ENCODE data around the gene FAM219A.

DNA sequence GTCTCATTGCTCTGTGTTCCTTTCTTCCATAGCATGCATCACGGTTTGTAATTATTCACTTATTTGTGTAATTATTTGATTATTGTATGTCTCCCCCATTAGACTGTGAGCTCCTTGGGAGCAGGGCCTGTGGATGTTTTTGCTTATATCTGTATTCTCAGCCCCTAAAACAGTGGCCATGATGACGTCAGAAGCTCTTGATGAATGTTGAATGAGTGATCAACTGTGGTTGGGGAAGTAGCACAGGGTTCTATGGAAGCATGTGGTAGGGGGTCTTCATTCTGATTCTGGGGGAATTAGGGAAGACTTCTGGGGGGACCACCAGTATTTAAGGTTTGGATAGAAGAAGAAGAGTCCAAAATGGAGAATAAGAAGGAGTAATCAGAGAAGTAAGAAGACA is 6.2 kb upstream of the FAM219A start:
- TF ChIP-seq, protein P1, sequence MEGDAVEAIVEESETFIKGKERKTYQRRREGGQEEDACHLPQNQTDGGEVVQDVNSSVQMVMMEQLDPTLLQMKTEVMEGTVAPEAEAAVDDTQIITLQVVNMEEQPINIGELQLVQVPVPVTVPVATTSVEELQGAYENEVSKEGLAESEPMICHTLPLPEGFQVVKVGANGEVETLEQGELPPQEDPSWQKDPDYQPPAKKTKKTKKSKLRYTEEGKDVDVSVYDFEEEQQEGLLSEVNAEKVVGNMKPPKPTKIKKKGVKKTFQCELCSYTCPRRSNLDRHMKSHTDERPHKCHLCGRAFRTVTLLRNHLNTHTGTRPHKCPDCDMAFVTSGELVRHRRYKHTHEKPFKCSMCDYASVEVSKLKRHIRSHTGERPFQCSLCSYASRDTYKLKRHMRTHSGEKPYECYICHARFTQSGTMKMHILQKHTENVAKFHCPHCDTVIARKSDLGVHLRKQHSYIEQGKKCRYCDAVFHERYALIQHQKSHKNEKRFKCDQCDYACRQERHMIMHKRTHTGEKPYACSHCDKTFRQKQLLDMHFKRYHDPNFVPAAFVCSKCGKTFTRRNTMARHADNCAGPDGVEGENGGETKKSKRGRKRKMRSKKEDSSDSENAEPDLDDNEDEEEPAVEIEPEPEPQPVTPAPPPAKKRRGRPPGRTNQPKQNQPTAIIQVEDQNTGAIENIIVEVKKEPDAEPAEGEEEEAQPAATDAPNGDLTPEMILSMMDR (IDR thresholded peaks at IDR 0.05), result no peak
- no peak for TF ChIP-seq POLR2A (IDR thresholded peaks at IDR 0.05)

Measured in uterus (tissue), 2 donors.